ENCODE data around the gene RHOXF2.
A peak's percentile ranks its signal among the peaks of the same experiment; 100 is the strongest.
"Not testable (repeated sequence)": the region's sequence is repeated elsewhere in the genome, so short reads cannot be mapped to it uniquely, and the experiment has no call there.

The RHOXF2 gene

DNA sequence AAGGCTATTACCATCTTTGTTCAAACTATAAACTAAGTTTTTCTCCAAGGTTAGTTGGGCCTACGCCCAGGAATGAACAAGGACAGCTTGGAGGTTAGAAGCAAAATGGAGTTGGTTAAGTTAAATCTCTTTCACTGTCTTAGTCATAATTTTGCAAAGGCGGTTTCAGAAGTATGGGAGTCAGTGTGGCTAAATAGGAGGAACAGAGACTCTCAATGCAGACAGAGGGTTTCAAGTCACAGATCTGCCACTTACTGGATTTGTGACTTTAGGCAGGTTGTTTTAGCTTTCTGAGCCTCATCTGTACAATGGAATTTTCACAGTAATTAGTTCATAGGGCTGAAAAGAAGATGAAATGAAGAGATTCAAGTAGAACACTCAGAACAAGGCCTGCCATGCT, 35.3 kb downstream of the RHOXF2 start:
- DNase-seq; in situ Hi-C loops (cut with MboI; ENCODE audit: low pct_unique_long_range_greater_than_20kb, low sequenced_read_pairs): not testable (repeated sequence)

- in situ Hi-C loops (cut with MboI; ENCODE audit: low pct_unique_long_range_greater_than_20kb, low sequenced_read_pairs); DNase-seq: not testable (repeated sequence)
Observed at GRCh38 chrX:120195786-120196185, 37.4 kb downstream of the RHOXF2 start.

DNA sequence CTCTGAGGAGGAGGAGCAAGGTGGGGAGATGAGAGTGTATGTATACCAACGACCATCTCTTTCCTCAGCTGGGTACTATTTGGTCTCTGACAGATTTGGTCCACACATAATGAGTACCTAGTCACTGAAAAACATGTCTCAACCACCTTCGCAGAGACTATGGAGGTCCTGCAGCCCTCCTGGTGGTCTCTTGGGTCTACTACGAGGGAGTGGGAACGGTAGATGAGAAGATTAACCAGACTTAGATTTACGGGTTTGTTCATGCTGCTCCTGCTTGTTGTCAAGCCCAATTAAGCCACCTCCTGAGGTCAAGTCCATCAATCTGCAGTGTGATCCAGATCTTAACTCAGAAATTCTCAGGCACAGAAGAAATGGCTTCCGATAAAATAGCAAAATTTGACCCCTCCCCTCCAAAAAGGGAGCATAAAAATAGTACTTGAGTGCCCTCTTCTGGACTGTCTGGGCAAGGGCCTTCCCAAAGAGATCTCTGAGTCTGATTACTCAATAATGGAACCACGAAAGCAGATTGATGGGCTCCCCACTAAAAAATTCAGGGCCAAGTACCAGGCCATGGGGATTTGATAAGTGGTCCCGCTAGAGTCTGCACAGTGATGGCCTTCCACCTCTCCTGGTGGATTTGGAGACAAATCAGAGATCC, 38.3 kb downstream of the RHOXF2 start:
- DNase-seq; in situ Hi-C loops (cut with MboI; ENCODE audit: low pct_unique_long_range_greater_than_20kb, low sequenced_read_pairs): not testable (repeated sequence)

DNA sequence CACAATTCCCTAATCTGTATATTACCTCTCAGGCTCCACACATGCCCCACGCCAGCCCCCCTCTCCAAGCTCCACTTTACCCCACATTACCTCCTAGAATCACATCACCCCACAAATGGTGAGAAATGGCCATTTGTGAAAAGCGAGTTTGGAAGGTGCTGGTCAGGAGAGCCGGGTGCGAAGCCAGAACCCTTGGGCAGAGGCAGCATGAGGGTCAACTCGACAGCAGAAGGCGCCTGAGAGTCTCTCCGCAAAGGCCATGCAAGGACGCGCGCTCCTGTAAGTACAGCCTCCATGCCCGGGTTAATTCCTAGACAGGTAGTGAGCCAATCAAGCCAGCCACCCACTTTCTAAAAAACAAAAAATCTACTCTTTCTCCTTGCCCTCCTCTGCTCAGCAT, 42.4 kb downstream of the RHOXF2 start:
- in situ Hi-C loops (cut with MboI; ENCODE audit: low pct_unique_long_range_greater_than_20kb, low sequenced_read_pairs): loop anchor here (25.0 kb wide), 2 partner anchors 89 to 214 kb away; partner anchors contain the start of gene RHOXF1
- no peak for DNase-seq

DNA sequence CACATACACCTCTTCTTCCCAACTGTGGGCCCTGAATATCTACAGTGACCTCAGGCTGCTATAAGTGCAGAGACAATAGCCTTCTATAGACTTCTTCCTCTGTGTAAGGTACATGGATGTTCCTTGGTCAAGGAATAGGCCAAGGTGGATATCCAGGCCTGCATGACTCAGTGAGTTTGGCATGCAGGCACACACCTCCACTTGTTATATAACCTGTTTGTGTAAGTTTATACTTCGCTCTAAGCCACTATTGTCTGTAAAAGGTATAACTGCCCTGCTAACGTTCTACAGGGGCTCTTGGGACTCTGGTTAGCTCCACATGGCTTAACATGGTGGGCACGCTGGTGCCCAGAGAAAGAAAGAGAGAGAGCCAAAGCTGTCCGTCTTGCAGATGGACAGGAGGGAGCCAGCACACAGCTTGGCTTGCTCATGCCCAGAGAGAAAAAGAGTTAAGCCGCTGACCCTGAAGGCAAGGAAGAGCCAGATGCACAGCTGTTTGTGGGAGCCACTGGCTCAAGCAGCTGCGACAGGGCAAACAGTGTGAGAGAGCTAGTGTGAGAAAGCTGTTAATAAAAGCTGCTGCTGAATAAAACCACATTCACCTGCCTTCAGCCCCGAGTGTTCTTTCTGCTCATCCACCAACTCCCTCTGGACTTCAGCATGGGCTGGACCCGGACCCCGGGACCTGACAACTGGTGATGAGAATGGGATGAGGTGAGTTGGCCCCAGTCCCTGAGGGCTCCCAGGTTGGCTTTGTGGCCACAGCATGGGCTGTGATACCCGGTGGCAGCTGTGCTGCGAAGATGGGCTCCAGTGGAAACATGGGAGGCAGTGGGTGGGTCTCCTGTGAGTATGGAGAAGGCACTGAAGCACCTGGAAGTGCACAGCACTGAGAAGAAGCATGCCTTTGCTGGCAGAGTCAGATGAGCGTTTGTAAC, 47.7 kb downstream of the RHOXF2 start:
- in situ Hi-C loops (cut with MboI; ENCODE audit: low pct_unique_long_range_greater_than_20kb, low sequenced_read_pairs): loop anchor here (25.0 kb wide), 2 partner anchors 94 to 219 kb away; partner anchors contain the start of gene RHOXF1
- no peak for DNase-seq

GRCh38 chrX:120207009-120207605, 48.7 kb downstream of the RHOXF2 start:
- no peak for DNase-seq
- in situ Hi-C loops (cut with MboI; ENCODE audit: low pct_unique_long_range_greater_than_20kb, low sequenced_read_pairs): loop anchor here (25.0 kb wide), 2 partner anchors 95 to 220 kb away; partner anchors contain the start of gene RHOXF1

DNA sequence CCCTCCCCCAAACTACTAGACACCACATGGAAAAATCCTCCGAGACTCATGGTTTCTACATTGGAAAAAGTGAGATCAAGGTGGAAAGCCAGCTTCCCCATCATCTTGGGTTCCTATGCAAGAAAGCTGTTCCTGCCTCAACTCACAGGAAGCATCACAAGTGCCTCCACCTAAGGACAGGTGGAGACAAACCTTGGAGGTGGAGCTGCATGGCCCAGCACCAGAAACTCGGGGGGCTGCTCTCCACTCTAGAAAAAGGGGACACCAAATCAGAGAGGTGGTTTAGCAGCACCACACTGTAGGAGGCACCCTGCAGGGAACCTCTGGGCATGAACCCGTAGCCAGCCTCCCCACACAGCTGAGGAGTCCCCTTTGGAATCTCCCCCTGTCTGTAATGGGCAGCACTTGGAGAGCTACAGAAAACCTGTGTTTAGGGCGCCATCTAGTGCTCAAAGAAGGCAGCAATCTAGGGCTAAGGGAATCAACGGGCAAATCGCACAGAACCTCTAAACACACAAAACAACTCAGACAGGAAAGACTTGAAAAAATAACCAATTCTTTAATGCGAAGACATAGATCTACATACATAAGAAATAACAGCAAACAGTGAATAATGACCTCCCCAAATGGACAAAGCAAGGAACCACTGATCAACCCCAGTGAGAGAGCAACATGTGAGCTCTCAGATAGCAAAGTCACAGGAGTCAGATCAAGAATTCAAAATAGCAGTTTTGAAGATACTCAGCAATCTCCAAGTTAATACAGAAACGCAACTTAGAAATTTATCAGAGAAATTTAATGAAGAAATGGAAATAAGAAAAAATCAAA, 55.2 kb downstream of the RHOXF2 start:
- in situ Hi-C loops (cut with MboI; ENCODE audit: low pct_unique_long_range_greater_than_20kb, low sequenced_read_pairs): loop anchor here (25.0 kb wide), 2 partner anchors 101 to 226 kb away; partner anchors contain the start of gene RHOXF1
- peak; percentile 86 for DNase-seq

Data from KBM-7 (cell line).